Adrenal gland (tissue), 12 donors: ENCODE measurements around the gene ALG14. TPM values are rescaled to one million over a fixed set of nuclear protein-coding genes. Genes with fewer than 3 reads are reported as not detected.
A peak's percentile ranks its signal among the peaks of the same experiment; 100 is the strongest.

Experiments used
- DNase-seq, 7 donors: peaks; one replicate each; pipeline ENCODE4 v3.0.0-alpha.2; 2019 to 2020
- H3K27ac ChIP-seq, 5 donors: fragments of 200-600 bp; sonication (generic) in 4 of 5; 1 replicate in 3 of 5; 2 replicates in 2 of 5; pipeline versions ENCODE4 v1.5.1 to v1.8.0; 2016 to 2020; ENCODE audit warnings: mild to moderate bottlenecking in 1 of 5
- H3K27me3 ChIP-seq: fragments of 200-600 bp; 2 replicates; pipeline ENCODE4 v1.8.0; 2021
- H3K36me3 ChIP-seq, 2 donors: fragments of 200-600 bp; replicated peaks in 1 of 2; 1 replicate in 1 of 2; 2 replicates in 1 of 2; pipeline versions ENCODE4 v1.5.1 to v1.8.0; 2018 to 2022
- H3K4me1 ChIP-seq, 2 donors: fragments of 200-600 bp; replicated peaks in 1 of 2; 1 replicate in 1 of 2; 2 replicates in 1 of 2; pipeline versions ENCODE4 v1.5.1 to v1.8.0; 2018 to 2021
- H3K4me3 ChIP-seq, 4 donors: fragments of 200-600 bp; sonication (generic) in 3 of 4; one replicate each; pipeline ENCODE4 v1.5.1; 2016 to 2018
- H3K9me3 ChIP-seq, 3 donors: fragments of 200-600 bp; sonication (generic) in 1 of 3; replicated peaks in 1 of 3; 1 replicate in 2 of 3; 2 replicates in 1 of 3; pipeline versions ENCODE4 v1.5.1 to v1.8.0; 2016 to 2021
- POLR2A ChIP-seq, 2 donors: fragments of 450-650 bp; IDR thresholded peaks; one replicate each; pipeline ENCODE4 v1.6.1; 2017; ENCODE audit warnings: antibody characterized with exemption in 2 of 2, mild to moderate bottlenecking in 2 of 2, moderate library complexity in 1 of 2
- WGBS, 4 donors: extraction: QIAGEN DNeasy Blood & Tissue Kit in 2 of 4; methylation state at CpG; one replicate each; pipeline versions ENCODE4 v1.1.5 to v1.1.7; 2013 to 2017; 5-methylcytosine and 5-hydroxymethylcytosine counted together
- intact Hi-C, 2 donors: fragments of 100-400 bp; cut with DNase I; formaldehyde crosslinking; loops; one replicate each; pipeline versions ENCODE4 v1.14.1 to v1.15.0; 2022 to 2023
- polyA plus RNA-seq, 3 donors: library from polyadenylated mRNA; stranded (reverse); fragments of 200-250 nt in 2 of 3; fragments of 350-450 nt in 1 of 3; fragmentation: Illumina TruSeq in 1 of 3; extraction: RNeasy Lipid Tissue Mini Kit (QIAGEN cat#74804) in 1 of 3; gene quantifications; one replicate each; pipeline ENCODE4 v1.2.3, GENCODE V29; 2013 to 2014
- total RNA-seq, 9 donors: library from RNA; depleted of rRNA in 4 of 9; stranded (reverse); fragments of >200 nt in 4 of 9; fragments of 120-200 nt in 1 of 9; fragmentation: NEBNext Ultra II Directional in 1 of 9; extraction: Animal tissue kit (Norgen Biotek cat#: 25700) in 1 of 9; gene quantifications; one replicate each; pipeline versions ENCODE4 v1.1.0 to v1.2.4, GENCODE V29; 2013 to 2023
- TF ChIP-seq, protein P1 (sequence below), 6 experiments: fragments of 450-650 bp in 4 of 6; fragments of 200-600 bp in 2 of 6; sonication (generic) in 1 of 6; IDR thresholded peaks; 1 replicate in 5 of 6; 2 replicates in 1 of 6; pipeline versions ENCODE4 v1.5.1 to v1.8.0; 2016 to 2021; ENCODE audit warnings: antibody characterized with exemption in 6 of 6, mild to moderate bottlenecking in 2 of 6, moderate library complexity in 1 of 6
- donor health status: healthy with polysubstance abuse.
- donor health status: Bipolar disorder and iron deficiency.
- donor health status: DM: yes; HTN: yes; CAD: no.
- donor health status: DM: no; HTN: no; CAD: no.
- donor health status: DM: no; HTN: no; CAD: no.
- donor health status: DM: yes; HTN: yes; CAD: no.

Gene ALG14
- total and polyA plus RNA-seq, 12 donors = 1.5 to 29.9 (median 14.3) TPM

DNA sequence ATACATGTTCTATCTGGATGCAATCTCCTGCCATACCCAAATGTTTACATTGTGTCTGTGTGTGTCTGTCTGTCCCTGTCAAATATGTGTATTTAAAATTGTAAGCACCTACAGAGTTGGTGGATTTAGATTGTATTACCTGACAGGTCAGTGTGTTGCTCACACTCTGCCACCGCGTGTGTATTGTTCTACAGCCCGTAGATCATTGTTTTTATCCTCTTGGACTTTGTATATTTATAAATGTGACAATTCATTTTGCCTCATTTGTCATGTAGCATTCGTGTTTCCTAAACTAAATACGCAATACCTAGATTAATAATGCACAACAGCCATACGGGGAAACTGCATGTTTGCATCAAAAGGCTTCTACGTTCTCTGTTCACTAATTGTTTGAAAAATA, 634 bp downstream of the ALG14 start:
- no peak for TF ChIP-seq POLR2A (IDR thresholded peaks at IDR 0.05)
- TF ChIP-seq, protein P1, sequence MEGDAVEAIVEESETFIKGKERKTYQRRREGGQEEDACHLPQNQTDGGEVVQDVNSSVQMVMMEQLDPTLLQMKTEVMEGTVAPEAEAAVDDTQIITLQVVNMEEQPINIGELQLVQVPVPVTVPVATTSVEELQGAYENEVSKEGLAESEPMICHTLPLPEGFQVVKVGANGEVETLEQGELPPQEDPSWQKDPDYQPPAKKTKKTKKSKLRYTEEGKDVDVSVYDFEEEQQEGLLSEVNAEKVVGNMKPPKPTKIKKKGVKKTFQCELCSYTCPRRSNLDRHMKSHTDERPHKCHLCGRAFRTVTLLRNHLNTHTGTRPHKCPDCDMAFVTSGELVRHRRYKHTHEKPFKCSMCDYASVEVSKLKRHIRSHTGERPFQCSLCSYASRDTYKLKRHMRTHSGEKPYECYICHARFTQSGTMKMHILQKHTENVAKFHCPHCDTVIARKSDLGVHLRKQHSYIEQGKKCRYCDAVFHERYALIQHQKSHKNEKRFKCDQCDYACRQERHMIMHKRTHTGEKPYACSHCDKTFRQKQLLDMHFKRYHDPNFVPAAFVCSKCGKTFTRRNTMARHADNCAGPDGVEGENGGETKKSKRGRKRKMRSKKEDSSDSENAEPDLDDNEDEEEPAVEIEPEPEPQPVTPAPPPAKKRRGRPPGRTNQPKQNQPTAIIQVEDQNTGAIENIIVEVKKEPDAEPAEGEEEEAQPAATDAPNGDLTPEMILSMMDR (IDR thresholded peaks at IDR 0.05) = no peak
- Histone ChIP-seq H3K27ac (peak overlapping the region in 4 of 5 donors; percentile 78 to 96 (median 86)), H3K36me3 (no peaks in the 10 kb centered on the region), H3K4me3 (peak overlapping the region; percentile 4 to 88 (median 55)), H3K27me3 (no peaks in the 10 kb centered on the region), H3K9me3 (no peaks in the 10 kb centered on the region), H3K4me1 (peaks cover 9 to 21% of the 10 kb centered on the region in 2 donors)
- intact Hi-C loops = loop anchor here in 1 of 2 donors (5.0 kb wide), 1 partner anchor 160 kb away; the partner anchor contains the start of gene RWDD3
- DNase-seq = no peak
- 6 to 13% (median 8%) methylated on average over 7 of the region's 7 CpGs for WGBS, 4 donors

DNA sequence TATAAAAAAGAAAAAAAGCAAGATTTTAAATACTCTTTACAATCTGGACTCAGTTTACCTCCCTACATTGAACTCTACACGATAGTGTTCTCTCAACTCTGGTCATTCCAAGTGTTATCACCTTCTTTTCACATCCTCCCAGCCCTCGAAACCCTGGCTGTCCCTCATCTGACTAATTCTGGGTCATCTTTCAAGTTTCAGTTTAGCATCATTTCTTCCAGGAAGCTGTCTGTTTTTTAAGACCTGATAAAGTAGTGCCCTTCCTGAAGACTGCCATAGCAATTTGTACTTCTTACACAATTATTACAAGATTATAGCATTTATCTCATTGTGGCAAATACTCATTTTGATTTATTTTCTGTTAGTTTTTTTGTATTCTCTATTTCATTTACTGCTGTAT, 1.2 kb downstream of the ALG14 start:
- Histone ChIP-seq H3K9me3 (no peaks in the 10 kb centered on the region), H3K4me1 (peaks cover 13 to 27% of the 10 kb centered on the region in 2 donors), H3K27ac (peak overlapping the region in 1 of 5 donors; percentile 92), H3K36me3 (no peaks in the 10 kb centered on the region), H3K27me3 (no peaks in the 10 kb centered on the region), H3K4me3 (peak overlapping the region in 2 of 4 donors; percentile 60 to 88)
- TF ChIP-seq POLR2A (IDR thresholded peaks at IDR 0.05) = no peak
- TF ChIP-seq, protein P1 (IDR thresholded peaks at IDR 0.05) = no peak
- WGBS, 4 donors = 34 to 56% (median 44%) methylated on average over 2 of the region's 2 CpGs
- intact Hi-C loops = loop anchor here in 1 of 2 donors (5.0 kb wide), 1 partner anchor 161 kb away; the partner anchor contains the start of gene RWDD3
- no peak for DNase-seq

DNA sequence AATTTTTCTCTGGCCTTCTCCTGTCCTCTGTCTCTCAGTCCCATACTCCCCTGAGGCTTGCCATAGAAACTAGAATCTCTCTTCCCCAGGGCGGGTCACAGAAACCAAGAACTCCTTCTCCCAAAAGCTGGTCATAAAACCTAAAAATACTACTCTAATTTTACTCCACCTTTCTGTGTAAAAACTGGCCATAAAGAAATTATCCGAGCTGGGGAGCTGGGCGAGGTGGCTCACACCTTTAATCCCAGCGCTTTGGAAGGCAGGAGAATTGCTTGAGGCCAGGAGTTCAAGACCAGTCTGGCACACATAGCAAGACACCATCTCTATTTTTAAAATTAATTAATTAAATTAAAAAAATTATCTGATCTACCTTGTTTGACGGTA, 3.0 kb downstream of the ALG14 start:
- Histone ChIP-seq H3K27ac (peak overlapping the region in 3 of 5 donors; percentile 4 to 64 (median 4)), H3K27me3 (no peaks in the 10 kb centered on the region), H3K9me3 (no peaks in the 10 kb centered on the region), H3K4me1 (peaks cover 13 to 31% of the 10 kb centered on the region in 2 donors), H3K36me3 (no peaks in the 10 kb centered on the region), H3K4me3 (no peak overlapping the region)
- DNase-seq = no peak
- TF ChIP-seq, protein P1 (IDR thresholded peaks at IDR 0.05) = no peak
- no peak for TF ChIP-seq POLR2A (IDR thresholded peaks at IDR 0.05)
- WGBS, 4 donors = 89 to 97% (median 93%) methylated on average over 5 of the region's 5 CpGs
- intact Hi-C loops = loop anchor here in 1 of 2 donors (5.0 kb wide), 1 partner anchor 163 kb away; the partner anchor contains the start of gene RWDD3

DNA sequence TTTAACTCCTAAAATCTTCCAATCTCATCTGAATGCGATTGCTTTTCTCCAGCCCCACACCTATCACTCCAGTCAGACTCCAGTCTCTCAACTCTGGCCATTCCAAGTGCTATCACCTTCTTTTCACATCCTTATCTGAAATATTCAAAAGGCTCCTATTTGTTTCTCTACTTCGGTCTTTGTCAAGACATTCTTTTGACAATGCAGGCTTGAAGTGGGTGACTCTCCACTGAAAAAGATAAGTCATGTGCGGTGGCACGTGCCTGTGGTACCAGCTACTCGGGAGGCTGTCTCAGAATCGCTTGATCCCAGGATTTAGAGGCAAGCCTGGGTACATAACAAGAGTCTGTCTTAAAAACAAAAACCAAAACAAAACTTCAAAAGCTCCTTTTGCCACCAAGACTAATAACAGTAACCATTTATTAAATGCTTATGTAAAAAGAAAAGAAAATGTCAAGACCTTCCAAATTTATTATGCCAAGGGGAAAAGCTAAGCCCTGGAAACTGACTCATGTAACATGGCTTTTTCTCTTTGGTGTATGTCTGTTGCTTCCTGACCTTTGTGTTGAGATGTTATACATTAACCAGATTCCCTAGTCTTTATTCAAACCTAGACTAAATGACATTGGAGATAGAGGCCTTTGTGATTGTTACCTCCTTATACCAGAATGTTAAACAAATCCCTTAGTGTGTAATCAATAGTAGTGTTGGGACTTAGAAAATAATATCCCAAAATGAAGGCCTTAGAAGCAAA, 3.6 kb downstream of the ALG14 start:
- Histone ChIP-seq H3K4me3 (no peak overlapping the region), H3K4me1 (peaks cover 13 to 31% of the 10 kb centered on the region in 2 donors), H3K9me3 (no peaks in the 10 kb centered on the region), H3K27me3 (no peaks in the 10 kb centered on the region), H3K27ac (peak overlapping the region in 3 of 5 donors; percentile 4 to 64 (median 4)), H3K36me3 (no peaks in the 10 kb centered on the region)
- intact Hi-C loops = no loop called here
- TF ChIP-seq POLR2A (IDR thresholded peaks at IDR 0.05) = no peak
- TF ChIP-seq, protein P1 (IDR thresholded peaks at IDR 0.05) = no peak
- DNase-seq = no peak
- WGBS, 4 donors = 77 to 88% (median 84%) methylated on average over 6 of the region's 6 CpGs
